ENCODE measurements around the gene SATB2.
A peak's percentile ranks its signal among the peaks of the same experiment; 100 is the strongest.

Gene SATB2

DNA sequence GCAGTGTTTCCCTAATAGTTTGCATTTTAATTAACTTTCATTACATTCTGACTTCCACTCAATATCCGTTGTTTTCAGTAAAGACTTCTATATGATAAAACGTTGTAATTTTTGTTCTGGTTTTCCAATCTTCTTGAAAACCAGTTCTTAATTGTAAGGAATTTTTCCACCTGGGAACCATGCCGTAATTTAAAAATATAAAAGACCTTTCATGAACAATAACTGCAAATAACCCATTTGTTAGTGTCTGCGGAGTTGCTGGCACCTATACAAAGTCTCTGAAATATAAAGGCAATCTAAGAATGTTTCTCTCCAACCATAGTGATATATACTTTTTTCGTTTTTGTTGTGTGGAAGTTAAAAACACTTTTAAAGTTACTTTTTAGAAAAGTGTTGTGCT is 7.7 kb upstream of the SATB2 start:
- DNase-seq = no peak

DNA sequence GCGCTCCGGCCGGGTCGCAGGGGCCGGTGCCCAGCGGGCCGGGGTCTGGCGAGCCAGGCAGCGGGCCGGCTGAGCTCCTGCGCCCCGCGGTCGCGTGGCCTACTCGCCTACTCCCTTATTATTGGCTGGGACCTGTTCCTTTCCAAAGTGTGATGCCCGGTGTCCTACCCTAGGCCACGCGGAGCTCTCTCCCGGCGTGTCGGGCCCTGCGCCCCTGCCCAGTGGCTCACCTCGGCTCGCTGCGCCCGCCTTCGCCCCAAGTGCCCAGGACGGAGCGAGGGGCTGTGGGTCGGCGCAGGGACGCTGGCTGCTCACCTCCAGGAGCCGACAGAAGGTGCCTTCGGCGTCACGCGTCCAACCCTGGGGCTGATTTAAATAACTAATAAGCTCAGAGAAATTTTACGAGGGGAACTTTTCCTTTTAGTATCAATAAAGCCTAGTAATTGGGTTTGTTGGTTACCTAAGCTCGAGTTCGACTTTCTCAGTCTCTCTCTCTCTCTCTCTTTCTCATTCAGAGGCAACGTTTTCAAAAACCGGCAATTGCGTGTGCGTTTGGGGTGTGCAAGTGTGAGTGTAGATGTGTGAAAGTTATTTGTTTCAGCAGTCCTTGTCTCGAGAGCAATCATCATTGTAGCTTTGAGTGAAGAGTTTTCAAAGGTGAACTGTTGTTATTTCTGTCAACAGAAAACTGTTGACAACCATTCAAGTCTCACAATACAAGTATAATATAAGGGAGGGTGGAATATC is 7.0 kb upstream of the SATB2 start:
- DNase-seq = no peak

DNA sequence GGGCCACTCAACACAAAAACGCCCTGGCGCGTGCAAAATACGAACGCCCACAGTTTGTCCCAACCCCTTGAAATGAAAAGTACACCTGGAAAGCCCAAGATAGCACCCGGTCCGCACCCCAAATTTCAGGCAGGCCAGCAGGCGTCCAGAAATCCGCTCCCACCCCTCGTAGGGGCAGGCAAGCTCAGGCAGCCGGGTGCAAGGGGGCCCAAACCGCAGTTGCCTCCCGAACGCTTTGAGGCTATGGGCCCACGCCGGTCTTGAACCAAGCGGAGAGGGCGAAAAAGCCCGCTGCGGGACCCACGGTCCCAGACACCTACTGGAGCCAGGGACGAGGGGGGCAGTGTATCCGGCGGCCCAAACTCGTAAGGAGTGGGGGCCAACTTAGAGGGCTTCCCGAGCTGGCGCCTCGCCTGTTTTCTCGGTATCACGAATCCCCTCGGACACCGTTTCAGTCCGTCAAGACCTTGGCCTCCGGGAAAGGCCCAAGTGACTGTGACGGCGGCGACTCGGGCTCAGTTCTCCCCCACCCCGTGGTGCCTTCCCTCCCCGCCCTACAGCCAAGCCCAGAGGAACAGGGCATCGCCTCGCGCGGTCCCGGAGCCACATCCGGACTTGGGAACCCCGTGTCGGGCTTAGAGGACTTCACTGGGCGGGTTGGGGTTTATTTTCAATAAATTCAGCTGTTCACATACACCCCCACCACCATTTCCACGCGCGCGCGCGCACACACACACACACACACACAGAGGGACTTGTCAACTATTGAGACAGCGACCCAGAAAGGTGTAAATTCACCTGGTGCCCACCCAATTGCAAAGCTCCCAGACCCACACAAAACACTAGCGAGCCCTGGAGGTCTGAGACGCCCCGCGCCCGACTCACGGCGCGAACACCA is 6.2 kb upstream of the SATB2 start:
- DNase-seq = no peak

DNA sequence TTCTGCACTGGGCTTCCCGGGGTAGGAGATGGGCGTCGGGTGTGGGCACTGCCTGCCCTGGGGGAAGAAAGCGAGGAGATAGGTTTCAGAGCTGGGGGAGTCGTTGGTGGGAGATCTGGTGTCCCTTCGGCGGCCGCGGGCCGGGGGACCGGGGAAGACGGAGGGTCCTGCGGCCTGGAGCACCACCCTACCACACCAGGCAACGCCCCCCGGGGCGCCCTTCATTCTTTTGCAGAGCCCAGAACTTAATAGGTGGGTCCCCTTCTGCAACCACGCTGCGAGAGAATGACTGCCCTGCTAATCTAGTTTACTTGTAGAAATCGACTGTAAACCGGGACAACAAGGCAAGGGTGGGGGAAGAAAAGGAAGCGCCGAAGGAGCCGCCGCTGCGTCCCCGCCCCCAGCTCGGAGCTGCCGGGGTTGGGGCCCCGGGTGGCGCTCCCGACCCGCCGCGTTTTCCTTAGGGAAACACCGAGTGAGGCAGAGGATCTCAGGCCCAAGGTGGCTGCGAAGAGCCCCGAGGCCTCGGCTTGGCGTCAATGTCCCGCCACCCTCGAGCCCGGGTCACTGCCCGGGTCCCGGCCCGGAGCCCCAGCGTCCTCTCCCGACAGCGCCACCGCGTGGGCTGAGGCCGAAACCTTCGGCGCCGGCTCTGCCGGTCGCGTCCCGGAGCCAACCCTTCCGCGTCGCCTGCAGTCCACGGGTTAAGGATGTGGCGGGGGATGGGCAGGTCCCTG is 5.4 kb upstream of the SATB2 start:
- peak; percentile 62 to 68 for DNase-seq

DNA sequence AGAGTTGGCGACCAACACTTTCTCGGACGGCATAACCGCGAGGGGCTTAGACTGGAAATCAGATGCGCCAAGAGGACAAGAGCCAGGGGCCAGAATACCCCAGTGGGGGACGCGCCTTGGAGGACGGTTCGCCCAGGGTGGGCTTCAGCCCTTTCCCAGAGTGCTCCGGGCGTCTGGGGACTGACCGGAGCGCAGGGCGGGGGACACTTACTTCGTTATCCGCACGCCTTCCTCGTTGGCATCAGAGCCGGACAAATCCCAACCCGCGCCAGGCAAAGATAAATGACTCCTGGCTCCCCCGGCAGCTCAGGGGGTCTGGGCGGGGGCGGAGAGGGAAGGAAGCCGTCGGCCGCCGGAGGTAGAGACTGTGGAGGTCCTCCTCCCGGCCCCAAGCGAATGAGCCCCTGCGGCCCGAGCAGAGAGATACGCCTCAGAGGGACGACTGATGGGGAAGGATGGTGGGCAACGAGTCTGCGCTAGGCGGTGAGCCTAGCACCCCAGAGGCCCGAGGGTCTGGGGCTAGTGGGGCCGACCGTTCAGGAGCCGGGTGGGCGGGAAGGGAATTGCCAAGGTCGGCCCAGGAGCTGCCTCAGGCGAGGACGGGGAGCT is 4.7 kb upstream of the SATB2 start:
- DNase-seq = no peak

DNA sequence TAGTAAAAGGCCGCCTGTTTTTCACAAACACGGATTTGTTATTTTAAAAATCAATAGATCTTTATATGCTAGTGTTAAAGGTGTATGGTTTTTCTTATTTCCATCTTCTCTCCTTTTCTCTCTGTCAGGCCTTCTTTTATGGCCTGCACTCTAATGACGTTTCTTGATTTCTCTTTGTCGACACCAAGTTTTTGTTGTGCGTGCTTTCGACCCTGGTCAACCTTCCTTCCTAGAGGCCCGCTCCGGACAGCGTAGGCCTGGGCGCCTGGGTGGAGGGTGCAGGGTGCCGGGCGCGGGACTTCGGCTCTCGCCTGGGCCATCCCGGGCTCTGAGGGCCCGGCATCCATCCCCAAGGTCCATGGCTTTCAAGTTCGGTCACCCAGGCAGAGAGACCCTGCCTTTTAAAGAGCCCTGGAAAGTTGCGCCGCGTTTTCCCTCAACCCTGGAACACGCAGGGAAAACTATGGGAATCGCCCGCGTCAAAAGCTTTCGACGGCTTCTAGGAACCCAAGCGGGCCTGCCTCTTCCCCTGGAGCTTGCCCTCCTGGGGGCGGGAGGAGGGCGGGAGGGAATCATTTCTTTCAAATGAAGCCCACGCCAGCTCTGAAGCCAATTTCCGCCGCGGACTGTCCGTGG is 4.1 kb upstream of the SATB2 start:
- DNase-seq = no peak

DNA sequence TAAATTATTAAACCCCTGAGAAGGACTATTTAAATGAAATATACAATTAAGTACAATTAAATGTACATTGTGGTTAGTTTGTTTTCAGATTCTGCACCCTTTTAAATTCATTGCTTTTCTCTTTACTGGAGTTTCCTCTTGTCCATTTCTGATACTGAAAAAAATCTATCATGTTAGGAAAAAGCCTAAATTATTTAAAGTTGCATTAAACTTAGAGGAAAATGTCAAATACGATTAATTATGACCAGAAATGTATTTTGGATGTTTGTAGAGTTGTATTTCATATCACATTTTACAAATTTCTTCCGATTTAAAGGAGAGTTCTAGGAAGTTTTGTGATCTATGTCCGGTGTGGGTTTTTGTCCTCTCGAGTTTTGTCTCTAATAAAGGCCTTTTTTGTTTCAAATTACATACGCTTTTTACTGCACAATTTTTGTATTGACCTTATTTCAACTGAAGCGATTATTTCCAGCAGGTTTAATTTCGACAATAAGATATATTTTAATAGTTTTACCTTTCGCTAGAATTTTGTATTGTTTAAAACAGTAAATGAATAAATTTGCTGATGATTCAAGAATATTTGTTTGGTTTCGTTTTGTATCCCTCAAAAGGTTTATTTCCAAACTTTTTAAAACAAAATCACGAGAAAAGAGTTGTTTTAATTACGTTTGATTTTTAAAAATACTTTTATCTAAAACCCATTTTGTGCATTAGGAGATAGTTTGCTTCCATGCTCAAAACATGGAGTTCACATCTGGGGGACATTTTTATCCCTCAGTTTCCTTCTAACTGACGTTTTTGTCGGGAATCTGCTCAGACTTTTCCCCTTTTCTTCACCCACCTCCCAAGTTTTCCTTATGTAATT is 3.3 kb upstream of the SATB2 start:
- no peak for DNase-seq

DNA sequence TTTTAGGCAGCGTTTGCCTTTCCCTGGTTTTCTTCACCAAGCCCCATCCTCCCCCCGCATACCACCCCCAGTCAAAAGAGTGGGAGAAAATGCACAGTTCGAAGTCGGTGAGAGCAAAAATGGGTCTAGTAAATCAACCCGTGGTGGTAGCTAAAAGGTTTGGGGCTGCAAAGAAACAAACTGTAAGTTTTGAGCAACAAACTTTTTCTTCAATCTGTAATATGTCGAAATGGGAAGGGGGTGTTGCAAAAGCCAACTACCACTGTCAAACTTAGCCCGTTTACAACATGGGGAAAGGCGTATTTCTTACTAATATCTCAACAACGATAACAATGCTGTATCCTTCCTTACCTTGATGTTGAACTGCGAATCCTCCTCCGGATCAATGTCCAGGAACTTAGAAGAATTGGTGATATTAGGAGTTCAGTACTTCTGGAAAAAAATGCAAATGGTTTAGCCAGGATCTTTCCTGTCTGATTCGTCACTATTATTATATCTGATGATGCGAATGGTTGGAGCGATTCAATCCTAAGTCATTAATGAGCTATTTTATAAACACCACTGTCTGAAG is 2.4 kb upstream of the SATB2 start:
- peak in 1 of 2 experiments; percentile 28 for DNase-seq

DNA sequence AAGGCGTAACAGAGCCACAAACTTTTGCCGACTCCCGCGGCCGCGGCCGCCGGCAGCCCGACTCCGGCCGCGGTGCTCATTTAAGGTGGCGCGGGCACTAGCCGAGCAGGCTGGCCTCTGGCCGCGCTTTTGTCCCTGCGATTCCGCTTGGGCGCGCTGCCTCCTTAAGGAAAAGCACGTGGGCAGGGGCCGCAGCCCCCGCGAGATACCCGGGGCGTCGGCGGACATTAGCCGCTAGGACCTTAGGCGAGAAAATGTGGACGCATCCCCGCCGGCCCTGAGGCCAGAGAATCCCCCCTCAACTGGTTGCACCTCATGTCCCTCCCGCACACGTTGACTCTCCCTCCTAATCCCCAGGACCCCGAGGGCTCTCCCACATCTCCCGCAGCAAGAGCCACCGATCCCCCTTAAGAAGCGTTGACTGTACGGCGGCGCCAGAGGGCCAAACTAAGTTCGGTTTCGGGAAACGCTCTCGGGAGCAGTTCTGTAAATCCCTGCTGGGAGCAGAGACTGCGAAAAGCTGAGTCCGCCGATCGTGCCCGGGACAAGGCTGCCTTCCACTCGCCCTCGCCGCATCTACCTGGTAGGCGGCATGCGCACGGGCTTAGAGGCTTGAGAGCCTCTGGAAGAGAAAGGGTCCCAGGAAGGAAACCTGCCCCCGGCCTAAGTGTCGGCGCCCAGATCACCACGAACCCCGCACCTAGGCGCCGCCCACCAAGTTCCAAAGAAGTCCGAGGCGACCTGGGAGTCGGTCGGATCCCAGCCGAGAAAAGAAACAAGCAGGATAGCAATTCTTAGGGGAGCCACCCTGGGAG is 1.8 kb upstream of the SATB2 start:
- DNase-seq = peak; percentile 88 to 91

DNA sequence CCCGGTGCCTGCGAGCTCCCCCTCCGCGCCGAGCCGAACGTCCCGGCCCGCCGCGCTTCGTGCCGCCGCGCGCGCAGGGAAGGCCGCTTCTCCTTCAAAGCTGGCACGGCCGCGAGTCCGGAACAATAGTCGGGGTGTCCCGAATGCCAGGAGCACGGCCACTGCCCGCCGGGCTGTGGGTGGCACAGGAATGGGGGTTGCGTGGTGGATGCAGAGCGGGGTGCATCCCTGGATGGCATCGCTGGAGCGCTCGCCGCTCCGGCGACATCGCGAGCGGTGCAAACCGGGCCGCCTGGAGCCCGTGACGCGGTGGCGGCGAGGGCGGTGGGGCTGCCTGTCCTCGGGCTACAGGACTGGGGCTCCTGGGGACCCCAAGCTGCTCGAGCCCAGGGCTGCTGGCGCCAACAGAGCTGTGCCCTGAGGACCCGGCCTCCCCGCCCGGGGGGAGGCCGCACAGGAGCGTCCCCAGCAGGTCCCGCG is 1.1 kb upstream of the SATB2 start:
- DNase-seq = no peak

DNA sequence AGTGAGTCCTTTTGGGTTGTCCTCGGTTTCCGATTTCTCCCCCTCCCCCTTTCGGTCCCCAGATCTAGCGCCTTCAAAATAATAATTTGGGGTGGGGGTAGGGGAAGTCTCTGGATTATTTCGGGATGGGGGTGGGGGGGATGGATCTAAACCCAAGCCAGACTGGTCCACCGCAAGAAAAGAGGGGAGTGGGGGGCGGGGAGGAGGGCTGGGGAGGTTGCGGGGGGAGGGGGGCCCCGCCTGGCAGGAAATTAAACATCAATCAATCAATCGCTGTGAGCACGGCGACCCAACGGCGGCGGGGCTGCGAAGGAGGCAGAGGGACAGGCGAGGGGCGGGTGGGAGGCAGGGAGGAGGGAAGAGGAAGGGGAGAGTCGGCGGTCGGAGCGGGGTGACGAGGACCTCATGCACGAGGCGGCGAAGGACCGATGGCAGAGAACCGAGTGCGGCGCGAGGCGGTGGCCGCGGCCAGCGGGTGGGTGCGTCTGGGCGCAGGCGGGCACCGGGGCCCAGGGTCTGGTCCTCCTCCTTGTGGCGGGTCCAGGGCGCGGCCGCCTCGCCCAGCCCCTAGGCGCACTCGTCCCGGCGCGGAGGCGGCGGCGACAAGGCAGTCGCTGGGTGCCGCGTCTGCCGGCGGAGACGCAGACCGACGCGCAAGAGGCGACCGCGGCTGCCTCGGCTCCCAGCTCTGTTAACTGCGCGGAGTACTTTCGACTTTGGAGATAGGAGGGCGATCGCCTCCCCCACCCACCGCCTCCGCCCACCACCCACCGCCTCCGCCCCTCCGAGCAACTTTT is 468 bp upstream of the SATB2 start:
- peak; percentile 35 to 48 for DNase-seq

DNA sequence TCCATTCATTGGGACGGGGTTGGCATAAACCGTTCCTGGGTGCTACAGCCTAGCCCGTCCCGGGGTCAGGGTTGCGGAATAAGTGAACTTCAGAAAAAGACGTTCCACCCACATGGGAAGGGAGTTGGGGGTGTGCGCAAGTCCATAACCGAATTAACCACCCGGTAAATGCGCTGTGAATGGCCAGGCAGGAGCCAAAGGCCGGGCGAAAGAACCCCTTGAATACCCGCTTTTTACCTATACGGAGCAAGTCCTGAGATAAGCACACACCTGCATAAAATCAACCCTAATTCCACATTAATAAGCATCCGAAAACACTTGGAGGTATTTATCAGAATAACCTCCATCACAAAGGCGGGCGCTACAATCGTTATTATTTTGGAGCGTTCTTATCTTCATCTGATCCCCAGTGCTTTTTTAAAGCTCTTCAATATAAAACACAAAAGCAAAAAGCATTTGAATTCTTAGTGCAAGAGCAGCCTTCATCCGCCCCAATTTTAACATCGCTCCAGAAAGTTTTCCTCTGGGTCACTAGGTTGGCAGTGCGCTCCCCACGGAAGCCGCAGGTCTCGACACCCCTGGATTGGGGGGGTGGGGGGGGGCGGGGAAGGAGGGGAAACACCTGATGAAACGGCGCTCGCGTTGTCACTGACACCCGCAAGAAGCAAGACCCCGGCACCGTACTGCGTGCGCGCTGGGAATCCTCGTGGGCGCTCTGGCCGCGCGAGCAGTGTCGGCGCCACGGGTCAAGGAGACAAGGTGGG is 1.2 kb downstream of the SATB2 start:
- DNase-seq = no peak

DNA sequence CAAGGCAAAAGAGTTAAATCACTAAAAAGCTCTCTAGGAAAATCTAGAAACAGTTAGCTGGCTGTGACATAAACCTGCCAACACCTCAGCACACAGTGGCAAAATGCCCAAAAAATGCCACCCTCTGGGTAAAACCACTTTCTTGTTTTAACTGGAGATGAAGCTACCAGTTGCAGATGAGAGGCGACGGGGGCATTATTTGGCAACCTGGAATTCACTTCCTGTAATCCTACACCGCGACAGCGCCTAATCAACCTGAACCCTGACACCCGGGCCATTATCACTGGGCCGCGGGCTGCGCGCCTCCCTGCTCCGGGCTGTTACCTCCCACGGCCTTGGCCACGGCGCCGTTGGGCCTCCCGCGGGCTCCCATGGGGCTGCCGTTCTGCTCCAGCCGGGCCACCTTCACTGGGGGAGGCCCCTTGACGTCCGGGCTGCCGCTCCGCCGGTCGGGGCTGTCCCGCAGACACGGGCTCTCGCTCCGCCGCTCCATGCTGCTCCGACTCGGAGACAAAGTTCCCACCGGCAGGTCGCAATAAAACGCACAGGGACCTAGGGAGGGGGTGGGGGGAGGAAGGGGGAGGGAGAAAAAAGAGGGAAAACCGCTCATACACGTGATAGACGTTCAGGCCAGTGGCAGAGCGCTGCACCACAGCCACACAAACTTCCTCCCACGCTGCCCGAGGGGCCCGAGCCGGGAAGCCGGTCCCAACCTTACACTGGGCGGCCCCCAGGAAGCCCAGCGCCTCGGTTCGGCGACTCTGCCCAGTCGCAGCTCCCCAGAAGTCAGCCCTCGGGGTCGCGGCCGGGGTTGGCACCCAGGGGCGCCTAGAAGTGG is 2.0 kb downstream of the SATB2 start:
- DNase-seq = peak in 1 of 2 experiments; percentile 30

DNA sequence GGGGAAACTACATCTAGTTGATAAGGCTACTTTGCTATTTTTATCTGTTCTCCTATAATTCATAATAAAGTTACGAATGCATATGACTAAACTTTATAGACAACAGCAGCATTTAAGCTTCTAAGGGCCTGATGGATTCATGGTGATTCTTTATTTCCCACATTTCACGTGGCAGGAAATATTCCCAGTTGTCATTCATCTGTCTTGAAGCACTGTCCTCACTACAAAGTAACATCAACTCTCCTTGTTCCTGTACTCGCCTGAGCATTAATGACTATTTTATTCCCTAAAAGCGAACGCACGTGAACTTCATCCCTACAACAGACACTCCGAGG is 2.6 kb downstream of the SATB2 start:
- DNase-seq = no peak

DNA sequence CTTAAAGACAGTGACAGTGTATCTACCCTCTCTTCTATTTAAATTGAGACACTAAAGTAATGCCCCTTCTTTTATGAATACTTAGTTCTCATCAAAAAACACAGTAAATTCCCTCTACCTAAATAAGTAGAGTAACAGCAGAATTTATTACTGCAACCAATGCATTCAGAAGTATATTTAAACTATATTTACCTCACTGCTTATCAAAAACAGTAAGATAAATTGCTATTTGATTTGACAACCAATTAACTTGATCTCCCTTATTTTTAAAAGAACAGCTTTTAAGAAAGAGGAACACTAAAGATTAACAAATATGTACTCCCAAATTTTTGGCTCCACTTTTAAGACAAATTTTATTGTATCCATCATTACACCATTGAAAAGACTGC is 4.8 kb downstream of the SATB2 start:
- no peak for DNase-seq

DNA sequence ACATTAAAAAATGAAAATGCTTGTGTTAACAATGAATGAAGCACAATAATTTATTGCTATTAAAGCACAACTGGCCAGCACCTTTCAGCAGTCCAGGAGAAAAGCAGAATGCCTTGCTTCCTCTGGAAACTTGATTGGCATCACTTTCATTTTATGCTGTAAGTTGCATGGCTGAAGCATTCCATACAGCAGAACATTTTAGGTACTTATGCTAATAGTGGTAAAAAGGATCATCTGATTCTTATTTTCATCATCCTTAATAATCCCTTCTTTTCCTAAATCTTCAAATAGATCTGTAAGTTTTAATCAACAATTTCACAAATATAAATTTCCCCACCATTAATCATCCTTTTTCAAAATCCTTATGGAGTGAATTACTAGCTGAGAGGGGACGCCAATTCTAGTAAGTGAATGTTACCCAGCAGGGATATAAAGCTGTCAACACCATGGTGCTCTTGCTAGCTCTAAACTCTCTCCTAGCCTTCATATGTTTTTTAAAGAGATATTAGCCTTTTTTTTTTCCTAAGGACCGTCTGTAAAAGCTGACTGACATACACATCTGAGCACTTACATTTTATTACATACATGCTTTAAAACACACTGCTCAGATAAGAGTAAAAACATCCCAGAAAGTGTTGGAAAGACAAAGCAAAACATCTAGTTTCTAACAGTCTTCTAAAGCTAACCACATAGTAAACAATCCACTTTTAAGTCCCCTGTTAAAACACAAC is 5.3 kb downstream of the SATB2 start:
- DNase-seq = no peak

DNA sequence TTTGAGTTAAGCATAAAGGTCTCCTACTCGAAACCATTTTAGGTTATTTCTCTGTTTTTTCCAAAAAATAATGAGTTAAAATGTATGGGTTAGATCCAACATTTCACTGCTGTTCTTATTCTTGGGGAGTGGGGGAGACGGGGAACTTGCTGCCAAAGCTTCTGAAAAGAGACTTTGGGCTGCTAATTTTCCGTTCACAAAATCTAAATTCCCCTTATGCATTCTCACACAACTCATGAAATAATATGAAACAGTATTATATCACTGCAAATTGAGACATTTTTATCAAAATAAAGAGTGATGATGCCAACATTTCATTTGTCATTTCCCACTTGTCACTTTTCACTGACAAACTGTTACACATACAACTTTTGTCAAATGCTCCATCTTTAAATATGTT is 7.8 kb downstream of the SATB2 start:
- DNase-seq = no peak

Measured in Kasumi-1 (cell line).